ENCODE data around the gene GRIN2C.

DNA sequence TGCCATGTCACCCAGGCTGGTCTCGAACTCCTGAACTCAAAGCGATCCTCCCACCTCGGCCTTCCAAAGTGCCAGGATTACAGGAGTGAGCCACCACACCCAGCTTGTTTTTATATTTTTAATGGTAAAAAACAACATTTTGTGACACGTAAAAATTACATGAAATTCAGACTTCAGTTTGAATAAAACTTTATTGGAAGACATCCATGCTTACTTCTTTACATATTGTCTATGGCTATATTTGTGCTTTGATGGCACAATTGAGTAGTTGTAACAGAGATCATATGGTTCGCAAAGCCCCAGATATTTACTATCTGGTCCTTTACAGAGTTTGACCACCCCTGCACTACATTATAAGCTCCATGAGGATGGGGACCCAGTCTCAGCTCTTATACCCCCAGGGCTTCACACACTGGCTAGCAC is 14.9 kb upstream of the GRIN2C start:
- TF ChIP-seq, protein P1, sequence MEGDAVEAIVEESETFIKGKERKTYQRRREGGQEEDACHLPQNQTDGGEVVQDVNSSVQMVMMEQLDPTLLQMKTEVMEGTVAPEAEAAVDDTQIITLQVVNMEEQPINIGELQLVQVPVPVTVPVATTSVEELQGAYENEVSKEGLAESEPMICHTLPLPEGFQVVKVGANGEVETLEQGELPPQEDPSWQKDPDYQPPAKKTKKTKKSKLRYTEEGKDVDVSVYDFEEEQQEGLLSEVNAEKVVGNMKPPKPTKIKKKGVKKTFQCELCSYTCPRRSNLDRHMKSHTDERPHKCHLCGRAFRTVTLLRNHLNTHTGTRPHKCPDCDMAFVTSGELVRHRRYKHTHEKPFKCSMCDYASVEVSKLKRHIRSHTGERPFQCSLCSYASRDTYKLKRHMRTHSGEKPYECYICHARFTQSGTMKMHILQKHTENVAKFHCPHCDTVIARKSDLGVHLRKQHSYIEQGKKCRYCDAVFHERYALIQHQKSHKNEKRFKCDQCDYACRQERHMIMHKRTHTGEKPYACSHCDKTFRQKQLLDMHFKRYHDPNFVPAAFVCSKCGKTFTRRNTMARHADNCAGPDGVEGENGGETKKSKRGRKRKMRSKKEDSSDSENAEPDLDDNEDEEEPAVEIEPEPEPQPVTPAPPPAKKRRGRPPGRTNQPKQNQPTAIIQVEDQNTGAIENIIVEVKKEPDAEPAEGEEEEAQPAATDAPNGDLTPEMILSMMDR (IDR thresholded peaks at IDR 0.05; ENCODE audit: low read depth, low read length) = no peak
- no peak for TF ChIP-seq POLR2A (IDR thresholded peaks at IDR 0.05; ENCODE audit: extremely low read depth, insufficient read length)
- TF ChIP-seq, protein P2, sequence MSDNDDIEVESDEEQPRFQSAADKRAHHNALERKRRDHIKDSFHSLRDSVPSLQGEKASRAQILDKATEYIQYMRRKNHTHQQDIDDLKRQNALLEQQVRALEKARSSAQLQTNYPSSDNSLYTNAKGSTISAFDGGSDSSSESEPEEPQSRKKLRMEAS (IDR thresholded peaks at IDR 0.05; ENCODE audit: low read depth, low read length) = no peak

Measured in NB4 (cell line).